WTC11 (cell line): ENCODE data around the gene PRSS16. TPM values are rescaled to one million over a fixed set of nuclear protein-coding genes. Genes with fewer than 3 reads are reported as not detected.
A peak's percentile ranks its signal among the peaks of the same experiment; 100 is the strongest.

Experiments
- ATAC-seq: fragments of 200-7000 bp; cut with Tn5 transposase; 2 replicates; pipeline ENCODE4 v1.10.0; 2021; ENCODE audit warnings: mild to moderate bottlenecking, moderate library complexity
- CTCF ChIA-PET: fragments of 300-600 bp; sonication (Branson Sonifier 250); formaldehyde crosslinking; loops from one replicate; lab custom pipeline; 2021; ENCODE audit warnings: antibody characterized with exemption; lab: Charles Lee
- POLR2A ChIA-PET: fragments of 350-600 bp; sonication (Branson Sonifier 250); formaldehyde crosslinking; loops from one replicate; lab custom pipeline; 2021; ENCODE audit warnings: antibody characterized with exemption; lab: Charles Lee
- DNase-seq: peaks from one replicate; pipeline ENCODE4 v3.0.0; 2021; ENCODE audit warnings: low spot score
- H3K27ac Mint-ChIP-seq: 2 replicates; pipeline ENCODE4 v1.8.0; 2021; ENCODE audit warnings: mixed read lengths
- H3K27me3 Mint-ChIP-seq: 2 replicates; pipeline ENCODE4 v1.8.0; 2021; ENCODE audit warnings: low read depth, mild to moderate bottlenecking, moderate library complexity, mixed read lengths
- H3K36me3 Mint-ChIP-seq: 2 replicates; pipeline ENCODE4 v1.8.0; 2021; ENCODE audit warnings: mixed read lengths
- H3K4me1 Mint-ChIP-seq: 2 replicates; pipeline ENCODE4 v1.8.0; 2022; ENCODE audit warnings: mixed read lengths
- H3K4me3 Mint-ChIP-seq: 2 replicates; pipeline ENCODE4 v1.8.0; 2021; ENCODE audit warnings: mild to moderate bottlenecking, moderate library complexity, mixed read lengths
- H3K9me3 Mint-ChIP-seq: 2 replicates; pipeline ENCODE4 v1.8.0; 2021; ENCODE audit warnings: mixed read lengths
- ATF1 ChIP-seq: sonication (generic); formaldehyde crosslinking; IDR thresholded peaks from 2 replicates; pipeline ENCODE4 v1.8.1; 2023; ENCODE audit warnings: mild to moderate bottlenecking, moderate library complexity, missing genetic modification reagents
- ERG ChIP-seq: fragments of 250-450 bp; sonication (Bioruptor Pico); IDR thresholded peaks from 2 replicates; pipeline ENCODE4 v1.8.0; 2021; ENCODE audit warnings: mild to moderate bottlenecking
- FOXP1 ChIP-seq: sonication (generic); formaldehyde crosslinking; IDR thresholded peaks from 2 replicates; pipeline ENCODE4 v1.8.0; 2022; ENCODE audit warnings: missing genetic modification reagents, mild to moderate bottlenecking, moderate library complexity, borderline replicate concordance
- GRHL2 ChIP-seq: fragments of 250-450 bp; sonication (Bioruptor Pico); IDR thresholded peaks from 2 replicates; pipeline ENCODE4 v1.8.0; 2022; ENCODE audit warnings: mild to moderate bottlenecking, moderate library complexity; ENCODE audit not compliant: insufficient replicate concordance, severe bottlenecking
- HMGXB4 ChIP-seq: sonication (generic); formaldehyde crosslinking; IDR thresholded peaks from 2 replicates; pipeline ENCODE4 v1.8.1; 2023; ENCODE audit warnings: mild to moderate bottlenecking, moderate library complexity, missing genetic modification reagents
- MLX ChIP-seq: sonication (generic); formaldehyde crosslinking; IDR thresholded peaks from 2 replicates; pipeline ENCODE4 v1.8.1; 2023; ENCODE audit warnings: mild to moderate bottlenecking, missing genetic modification reagents, moderate library complexity
- MXD4 ChIP-seq: fragments of 250-450 bp; sonication (Bioruptor Pico); IDR thresholded peaks from 2 replicates; pipeline ENCODE4 v1.8.0; 2021; ENCODE audit warnings: mild to moderate bottlenecking, moderate library complexity, borderline replicate concordance
- NR3C1 ChIP-seq: sonication (generic); formaldehyde crosslinking; conservative IDR thresholded peaks from 2 replicates; pipeline ENCODE4 v1.8.1; 2023; ENCODE audit warnings: low read depth, mild to moderate bottlenecking, missing genetic modification reagents
- RORB ChIP-seq: fragments of 250-450 bp; sonication (Bioruptor Pico); IDR thresholded peaks from 2 replicates; pipeline ENCODE4 v1.9.0; 2021; ENCODE audit warnings: mild to moderate bottlenecking
- SP1 ChIP-seq: sonication (generic); formaldehyde crosslinking; conservative IDR thresholded peaks from 2 replicates; pipeline ENCODE4 v1.8.1; 2022; ENCODE audit warnings: missing genetic modification reagents
- ZNF232 ChIP-seq: sonication (generic); formaldehyde crosslinking; IDR thresholded peaks from 2 replicates; pipeline ENCODE4 v1.8.0; 2022; ENCODE audit warnings: mild to moderate bottlenecking, missing genetic modification reagents
- ZNF423 ChIP-seq: fragments of 250-450 bp; sonication (Bioruptor Pico); IDR thresholded peaks from 2 replicates; pipeline ENCODE4 v2.1.2; 2022; ENCODE audit warnings: mild to moderate bottlenecking, moderate library complexity
- ZNF532 ChIP-seq: fragments of 250-450 bp; sonication (Bioruptor Pico); IDR thresholded peaks from 2 replicates; pipeline ENCODE4 v1.9.0; 2021; ENCODE audit warnings: mild to moderate bottlenecking, borderline replicate concordance
- total RNA-seq: library from RNA; stranded (reverse); gene quantifications from 3 replicates; pipeline ENCODE4 v1.2.3, GENCODE V29; 2021
- TF ChIP-seq, protein P1 (sequence below): sonication (generic); formaldehyde crosslinking; IDR thresholded peaks from 2 replicates; pipeline ENCODE4 v1.8.0; 2022; ENCODE audit warnings: mild to moderate bottlenecking, missing genetic modification reagents
- TF ChIP-seq, protein P2 (sequence below): fragments of 250-450 bp; sonication (Bioruptor Pico); IDR thresholded peaks from 2 replicates; pipeline ENCODE4 v1.9.0; 2021; ENCODE audit warnings: mild to moderate bottlenecking
- TF ChIP-seq, protein P3 (sequence below): sonication (generic); formaldehyde crosslinking; IDR thresholded peaks from 2 replicates; pipeline ENCODE4 v1.8.1; 2023; ENCODE audit warnings: mild to moderate bottlenecking, missing genetic modification reagents
- TF ChIP-seq, protein P4 (sequence below): sonication (generic); formaldehyde crosslinking; IDR thresholded peaks from 2 replicates; pipeline ENCODE4 v1.8.1; 2022; ENCODE audit warnings: mild to moderate bottlenecking, moderate library complexity, missing genetic modification reagents

Gene PRSS16
- total RNA-seq, 1 experiment from 2014 or later: 18.5 TPM

DNA sequence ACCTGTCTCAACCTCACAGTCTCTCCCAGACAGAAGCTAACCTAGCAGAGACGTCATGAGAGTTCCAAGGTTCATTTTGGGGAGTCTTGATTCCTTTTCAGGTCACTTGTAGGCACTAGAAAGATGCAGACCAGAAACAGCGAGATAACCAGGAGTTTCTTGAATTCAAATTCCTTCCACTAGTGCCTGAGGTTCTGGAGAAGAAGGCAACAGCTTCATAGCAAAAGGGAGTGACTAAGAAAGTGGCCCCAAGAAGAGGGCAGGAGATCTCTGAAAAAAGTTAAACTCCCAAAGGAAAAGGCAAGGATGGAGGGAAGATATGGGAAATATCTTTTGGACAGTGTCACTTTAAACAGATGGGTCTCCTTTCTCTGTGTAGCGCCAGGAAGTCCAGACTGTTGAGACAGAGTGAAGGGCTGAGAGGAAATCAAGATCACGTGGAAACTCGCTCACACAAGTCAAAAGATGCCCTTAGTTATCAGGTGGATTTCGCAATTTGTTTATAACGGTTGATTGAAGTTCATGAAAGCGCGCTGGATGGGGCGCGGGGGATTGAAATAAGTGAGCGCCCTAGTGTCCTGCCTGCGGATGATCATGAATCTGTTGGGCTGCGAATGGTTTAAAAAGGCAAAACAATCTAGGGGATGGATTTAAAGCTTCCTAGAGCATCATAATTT, 4.8 kb upstream of the PRSS16 start (continued):
- TF ChIP-seq, protein P1, sequence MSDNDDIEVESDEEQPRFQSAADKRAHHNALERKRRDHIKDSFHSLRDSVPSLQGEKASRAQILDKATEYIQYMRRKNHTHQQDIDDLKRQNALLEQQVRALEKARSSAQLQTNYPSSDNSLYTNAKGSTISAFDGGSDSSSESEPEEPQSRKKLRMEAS (CRISPR knock-in tag): no peak
- no peak for TF ChIP-seq ATF1 (CRISPR knock-in tag)
- no peak for TF ChIP-seq SP1 (CRISPR knock-in tag)
- TF ChIP-seq, protein P2, sequence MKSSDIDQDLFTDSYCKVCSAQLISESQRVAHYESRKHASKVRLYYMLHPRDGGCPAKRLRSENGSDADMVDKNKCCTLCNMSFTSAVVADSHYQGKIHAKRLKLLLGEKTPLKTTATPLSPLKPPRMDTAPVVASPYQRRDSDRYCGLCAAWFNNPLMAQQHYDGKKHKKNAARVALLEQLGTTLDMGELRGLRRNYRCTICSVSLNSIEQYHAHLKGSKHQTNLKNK: no peak
- no peak for TF ChIP-seq NR3C1

GRCh38 chr6:27248783-27249182, 1.3 kb downstream of the PRSS16 start:
- no peaks in the 10 kb centered on the region for H3K36me3 Mint-ChIP-seq
- CTCF ChIA-PET: no interaction called here
- DNase-seq (no peak), ATAC-seq (no peak)
- H3K27me3 Mint-ChIP-seq: peaks cover under 1% of the 10 kb centered on the region
- TF ChIP-seq, protein P3, sequence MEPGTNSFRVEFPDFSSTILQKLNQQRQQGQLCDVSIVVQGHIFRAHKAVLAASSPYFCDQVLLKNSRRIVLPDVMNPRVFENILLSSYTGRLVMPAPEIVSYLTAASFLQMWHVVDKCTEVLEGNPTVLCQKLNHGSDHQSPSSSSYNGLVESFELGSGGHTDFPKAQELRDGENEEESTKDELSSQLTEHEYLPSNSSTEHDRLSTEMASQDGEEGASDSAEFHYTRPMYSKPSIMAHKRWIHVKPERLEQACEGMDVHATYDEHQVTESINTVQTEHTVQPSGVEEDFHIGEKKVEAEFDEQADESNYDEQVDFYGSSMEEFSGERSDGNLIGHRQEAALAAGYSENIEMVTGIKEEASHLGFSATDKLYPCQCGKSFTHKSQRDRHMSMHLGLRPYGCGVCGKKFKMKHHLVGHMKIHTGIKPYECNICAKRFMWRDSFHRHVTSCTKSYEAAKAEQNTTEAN (CRISPR knock-in tag): no peak
- TF ChIP-seq ERG (CRISPR knock-in tag) (no peak), MXD4 (CRISPR knock-in tag) (no peak), RORB (no peak)
- no peak overlapping the region for H3K27ac Mint-ChIP-seq
- H3K4me3 Mint-ChIP-seq: no peak overlapping the region
- POLR2A ChIA-PET: no interaction called here
- H3K9me3 Mint-ChIP-seq: no peaks in the 10 kb centered on the region
- H3K4me1 Mint-ChIP-seq: peaks cover 10% of the 10 kb centered on the region

DNA sequence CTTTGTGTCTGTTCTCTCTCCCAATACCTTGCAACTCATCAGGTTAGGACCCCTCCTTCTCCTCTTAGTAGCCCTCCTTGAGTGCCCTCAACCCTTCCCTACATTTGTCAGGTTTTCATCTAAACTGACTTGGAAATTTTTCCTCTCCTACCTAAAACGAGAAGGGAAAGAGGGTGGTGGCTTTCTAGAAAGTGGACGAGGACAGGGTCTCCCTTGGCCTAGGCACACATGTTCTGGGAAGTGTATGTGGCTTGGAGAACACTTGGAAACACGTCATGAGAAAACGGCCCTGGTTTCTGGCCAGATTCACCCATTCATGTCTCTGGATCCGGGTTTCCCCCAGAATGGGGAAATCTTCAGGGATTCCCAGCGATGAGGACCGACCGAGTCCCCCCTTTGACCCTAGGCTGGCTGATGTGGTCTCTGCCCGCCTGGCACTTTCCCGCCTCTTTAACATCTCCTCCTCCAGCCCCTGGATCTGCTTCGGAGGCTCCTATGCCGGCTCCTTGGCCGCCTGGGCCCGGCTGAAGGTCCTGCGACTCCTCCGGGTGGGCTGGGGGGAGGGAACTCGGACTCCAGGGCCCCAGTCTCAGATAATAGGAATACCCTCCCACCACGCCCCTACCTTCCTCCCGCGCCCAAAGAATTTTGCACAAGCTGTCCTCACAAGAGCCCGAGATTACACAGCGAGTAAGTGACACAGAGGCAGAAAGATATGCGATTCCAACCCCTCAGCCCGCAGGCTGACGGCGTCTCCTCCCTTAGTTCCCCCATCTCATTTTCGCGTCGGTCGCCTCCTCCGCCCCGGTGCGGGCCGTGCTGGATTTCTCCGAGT, 3.0 kb downstream of the PRSS16 start:
- Mint-ChIP-seq H3K36me3 (no peaks in the 10 kb centered on the region), H3K4me3 (peak overlapping the region; percentile 90)
- TF ChIP-seq HMGXB4 (0 out of 2 replicates have a peak, but pooled peaks have one; percentile 58), ZNF423 (CRISPR knock-in tag) (no peak), FOXP1 (CRISPR knock-in tag) (0 out of 2 replicates have a peak, but pooled peaks have one; percentile 12), MLX (CRISPR knock-in tag) (no peak), ZNF532 (CRISPR knock-in tag) (no peak), ZNF232 (no peak), GRHL2 (CRISPR knock-in tag) (no peak)
- TF ChIP-seq, protein P4, sequence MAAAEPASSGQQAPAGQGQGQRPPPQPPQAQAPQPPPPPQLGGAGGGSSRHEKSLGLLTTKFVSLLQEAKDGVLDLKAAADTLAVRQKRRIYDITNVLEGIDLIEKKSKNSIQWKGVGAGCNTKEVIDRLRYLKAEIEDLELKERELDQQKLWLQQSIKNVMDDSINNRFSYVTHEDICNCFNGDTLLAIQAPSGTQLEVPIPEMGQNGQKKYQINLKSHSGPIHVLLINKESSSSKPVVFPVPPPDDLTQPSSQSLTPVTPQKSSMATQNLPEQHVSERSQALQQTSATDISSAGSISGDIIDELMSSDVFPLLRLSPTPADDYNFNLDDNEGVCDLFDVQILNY (CRISPR knock-in tag): peak; percentile 71
- TF ChIP-seq, all 79 proteins: peak for 3
- no peak for ATAC-seq
- Mint-ChIP-seq H3K27me3 (no peaks in the 10 kb centered on the region; the same call in none of the 2 replicates), H3K27ac (peak overlapping the region; percentile 97), H3K9me3 (no peaks in the 10 kb centered on the region), H3K4me1 (peaks cover 10% of the 10 kb centered on the region)
- ChIA-PET CTCF (interaction anchor here (1.2 to 2.0 kb wide), 10 partner anchors 10 to 313 kb away, joined by 3 to 25 read pairs (median 9); no protein-coding TSS in a partner anchor), POLR2A (interaction anchor here (1.0 to 1.6 kb wide), 7 partner anchors 13 to 1127 kb away, joined by 3 to 14 read pairs (median 6); a partner anchor contains a TSS)
- no peak for DNase-seq
